OCI-LY1 (cell line): Measurements from ENCODE around the gene PAPPA.

Experiments
- H2AFZ ChIP-seq: fragments of 200-600 bp; sonication (generic), shearing (Covaris generic); 2 replicates; pipeline ENCODE4 v1.6.0; 2014; ENCODE audit warnings: antibody characterized with exemption, mild to moderate bottlenecking, low read length
- H3F3A ChIP-seq: fragments of 200-600 bp; sonication (generic), shearing (Covaris generic); 2 replicates; pipeline ENCODE4 v1.6.0; 2014; ENCODE audit warnings: mild to moderate bottlenecking, antibody characterized with exemption, low read length, moderate library complexity; ENCODE audit not compliant: insufficient read depth
- H3K27ac ChIP-seq: fragments of 200-600 bp; sonication (generic); 2 replicates; pipeline ENCODE4 v1.5.1; 2014; ENCODE audit warnings: low read length, mixed run types, mild to moderate bottlenecking, low read depth; ENCODE audit not compliant: poor library complexity, severe bottlenecking
- H3K27me3 ChIP-seq: fragments of 200-600 bp; sonication (generic); 2 replicates; pipeline ENCODE4 v1.6.0; 2014; ENCODE audit warnings: antibody characterized with exemption, mild to moderate bottlenecking, low read length, moderate library complexity; ENCODE audit not compliant: insufficient read depth
- H3K36me3 ChIP-seq: fragments of 200-600 bp; sonication (generic); 2 replicates; pipeline ENCODE4 v1.6.1; 2014; ENCODE audit warnings: mild to moderate bottlenecking, antibody characterized with exemption, low read length, moderate library complexity, mixed read lengths; ENCODE audit not compliant: insufficient read depth
- H3K4me1 ChIP-seq: fragments of 200-600 bp; sonication (generic); 2 replicates; pipeline ENCODE4 v1.5.1; 2014; ENCODE audit warnings: mild to moderate bottlenecking, low read length, moderate library complexity; ENCODE audit not compliant: insufficient read depth, severe bottlenecking
- H3K4me2 ChIP-seq: fragments of 200-600 bp; sonication (generic), shearing (Covaris generic); 2 replicates; pipeline ENCODE4 v1.6.1; 2014; ENCODE audit warnings: low read length
- H3K4me3 ChIP-seq: fragments of 200-600 bp; sonication (generic); 2 replicates; pipeline ENCODE4 v1.5.1; 2014; ENCODE audit warnings: low read length, low read depth, mild to moderate bottlenecking, mixed read lengths; ENCODE audit not compliant: poor library complexity, severe bottlenecking
- H3K79me2 ChIP-seq: fragments of 200-600 bp; shearing (Covaris generic); 2 replicates; pipeline ENCODE4 v1.6.1; 2016; ENCODE audit warnings: mixed run types, low read length, mixed read lengths; ENCODE audit not compliant: insufficient read depth
- H3K9ac ChIP-seq: fragments of 200-600 bp; sonication (generic), shearing (Covaris generic); 2 replicates; pipeline ENCODE4 v1.6.1; 2014; ENCODE audit warnings: mild to moderate bottlenecking, low read length, mixed read lengths
- H3K9me2 ChIP-seq: fragments of 200-600 bp; sonication (generic), shearing (Covaris generic); 2 replicates; pipeline ENCODE4 v1.6.1; 2014; ENCODE audit warnings: low read depth, mild to moderate bottlenecking, low read length, mixed read lengths
- H3K9me3 ChIP-seq: fragments of 200-600 bp; shearing (Covaris generic); 2 replicates; pipeline ENCODE4 v1.6.1; 2014; ENCODE audit warnings: low read length, mixed read lengths
- H4K20me1 ChIP-seq: fragments of 200-600 bp; sonication (generic), shearing (Covaris generic); 2 replicates; pipeline ENCODE4 v1.6.0; 2016; ENCODE audit warnings: mild to moderate bottlenecking, low read length; ENCODE audit not compliant: insufficient read depth
- CTCF ChIP-seq: fragments of 200-600 bp; sonication (generic), shearing (Covaris generic); IDR thresholded peaks from 2 replicates; pipeline ENCODE4 v1.5.1; 2017; ENCODE audit warnings: mild to moderate bottlenecking, antibody characterized with exemption, low read length, moderate library complexity, mixed read lengths
- EZH2 ChIP-seq: fragments of 200-600 bp; sonication (generic), shearing (Covaris generic); IDR thresholded peaks from 2 replicates; pipeline ENCODE4 v1.8.0; 2017; ENCODE audit warnings: borderline replicate concordance, mixed run types, mild to moderate bottlenecking, antibody characterized with exemption, low read length, moderate library complexity, mixed read lengths

The PAPPA gene

GRCh38 chr9:116288658-116289057 lies 135.1 kb downstream of the PAPPA start:
- no peak overlapping the region for H3K9ac ChIP-seq
- H3K27ac ChIP-seq = no peak overlapping the region
- H3K9me2 ChIP-seq = no peaks in the 10 kb centered on the region
- H3K4me3 ChIP-seq = no peak overlapping the region
- TF ChIP-seq CTCF (no peak), EZH2 (no peak)
- no peaks in the 10 kb centered on the region for H3K79me2 ChIP-seq
- H4K20me1 ChIP-seq = no peaks in the 10 kb centered on the region
- H3F3A ChIP-seq = no peaks in the 10 kb centered on the region
- no peaks in the 10 kb centered on the region for H3K27me3 ChIP-seq
- no peak overlapping the region for H3K4me2 ChIP-seq
- H3K4me1 ChIP-seq = no peaks in the 10 kb centered on the region
- no peaks in the 10 kb centered on the region for H3K9me3 ChIP-seq
- H3K36me3 ChIP-seq = no peaks in the 10 kb centered on the region
- H2AFZ ChIP-seq = no peak overlapping the region

- Histone ChIP-seq H3K27me3 (no peaks in the 10 kb centered on the region), H4K20me1 (no peaks in the 10 kb centered on the region), H3K4me3 (no peak overlapping the region), H3F3A (no peaks in the 10 kb centered on the region), H3K9ac (no peak overlapping the region), H2AFZ (no peak overlapping the region), H3K4me2 (no peak overlapping the region), H3K9me3 (no peaks in the 10 kb centered on the region), H3K79me2 (no peaks in the 10 kb centered on the region), H3K27ac (no peak overlapping the region), H3K4me1 (no peaks in the 10 kb centered on the region), H3K9me2 (no peaks in the 10 kb centered on the region), H3K36me3 (no peaks in the 10 kb centered on the region)
- TF ChIP-seq EZH2 (no peak), CTCF (no peak)
Measured at GRCh38 chr9:116297346-116297745, 143.8 kb downstream of the PAPPA start.

- TF ChIP-seq EZH2 (no peak), CTCF (no peak)
- H3K79me2 ChIP-seq = no peaks in the 10 kb centered on the region
- H3F3A ChIP-seq = no peaks in the 10 kb centered on the region
- H3K4me2 ChIP-seq = no peak overlapping the region
- H3K36me3 ChIP-seq = no peaks in the 10 kb centered on the region
- no peaks in the 10 kb centered on the region for H3K27me3 ChIP-seq
- H3K9me3 ChIP-seq = no peaks in the 10 kb centered on the region
- H3K4me1 ChIP-seq = no peaks in the 10 kb centered on the region
- H2AFZ ChIP-seq = no peak overlapping the region
- no peaks in the 10 kb centered on the region for H3K9me2 ChIP-seq
- no peak overlapping the region for H3K9ac ChIP-seq
- H4K20me1 ChIP-seq = no peaks in the 10 kb centered on the region
- H3K4me3 ChIP-seq = no peak overlapping the region
- H3K27ac ChIP-seq = no peak overlapping the region
Measured at GRCh38 chr9:116298249-116298648, 144.7 kb downstream of the PAPPA start.
